COR-L47 (cell line): Measurements from ENCODE around the gene CLIP2.
"Not testable (repeated sequence)": the region's sequence is repeated elsewhere in the genome, so short reads cannot be mapped to it uniquely, and the experiment has no call there.

ENCODE experiments used
- DNase-seq: peaks from one replicate; lab custom pipeline; 2025; lab: John Stamatoyannopoulos, UW

The CLIP2 gene

DNA sequence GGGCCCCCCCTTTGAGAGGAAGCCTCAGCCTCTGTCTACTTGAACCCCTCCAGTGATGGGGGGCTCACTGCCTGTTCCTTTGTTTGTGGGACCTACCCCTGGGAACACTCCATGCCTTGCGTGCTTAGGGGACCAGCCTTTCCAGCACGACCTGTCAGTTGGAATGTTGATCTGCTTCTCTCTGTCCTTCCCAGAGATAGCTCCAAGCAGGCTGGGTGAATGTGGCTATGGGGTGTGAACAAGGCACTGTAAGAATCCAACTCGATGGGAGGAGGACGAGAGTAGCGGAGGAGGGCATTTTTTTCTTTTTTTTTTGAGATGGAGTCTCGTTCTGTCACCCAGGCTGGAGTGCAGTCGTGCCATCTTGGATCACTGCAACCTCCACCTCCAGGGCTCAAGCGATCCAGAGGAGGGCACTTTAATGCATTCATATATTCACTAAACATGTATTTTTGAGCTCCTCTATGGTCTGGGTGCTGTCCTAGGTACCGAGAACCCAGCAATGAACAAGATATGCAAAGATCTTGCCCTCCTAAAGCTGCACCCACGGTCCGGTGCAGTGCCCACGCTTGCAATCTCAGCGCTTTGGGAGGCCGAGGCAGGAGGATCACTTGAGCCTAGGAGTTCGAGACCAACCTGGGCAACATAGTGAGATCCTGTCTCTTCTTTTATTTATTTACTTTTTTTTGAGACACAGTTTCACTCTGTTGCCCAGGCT is 8.5 kb downstream of the CLIP2 start:
- no peak for DNase-seq

GRCh38 chr7:74299401-74299800 is 10.2 kb downstream of the CLIP2 start:
- no peak for DNase-seq

DNA sequence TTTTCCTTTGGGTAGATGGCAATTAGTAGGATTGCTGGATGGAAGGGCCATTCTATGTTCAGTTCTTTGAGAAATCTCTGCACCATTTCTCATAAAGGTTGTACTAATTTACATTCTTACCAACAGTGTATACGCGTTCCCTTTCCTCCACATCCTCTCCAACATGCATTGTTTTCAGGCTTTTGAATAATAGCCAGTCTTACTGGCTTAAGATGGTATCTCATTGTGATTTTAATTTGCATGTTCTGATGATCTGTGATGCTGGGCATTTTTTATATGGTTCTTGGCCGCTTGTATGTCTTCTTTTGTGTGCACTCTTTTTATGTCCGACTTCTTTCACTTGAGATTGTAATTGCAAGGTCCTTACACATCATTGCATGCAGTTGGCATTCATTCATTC is 11.7 kb downstream of the CLIP2 start:
- DNase-seq = no peak

GRCh38 chr7:74302745-74303221 is 13.6 kb downstream of the CLIP2 start:
- no peak for DNase-seq

GRCh38 chr7:74304550-74304949 is 15.3 kb downstream of the CLIP2 start:
- no peak for DNase-seq

DNA sequence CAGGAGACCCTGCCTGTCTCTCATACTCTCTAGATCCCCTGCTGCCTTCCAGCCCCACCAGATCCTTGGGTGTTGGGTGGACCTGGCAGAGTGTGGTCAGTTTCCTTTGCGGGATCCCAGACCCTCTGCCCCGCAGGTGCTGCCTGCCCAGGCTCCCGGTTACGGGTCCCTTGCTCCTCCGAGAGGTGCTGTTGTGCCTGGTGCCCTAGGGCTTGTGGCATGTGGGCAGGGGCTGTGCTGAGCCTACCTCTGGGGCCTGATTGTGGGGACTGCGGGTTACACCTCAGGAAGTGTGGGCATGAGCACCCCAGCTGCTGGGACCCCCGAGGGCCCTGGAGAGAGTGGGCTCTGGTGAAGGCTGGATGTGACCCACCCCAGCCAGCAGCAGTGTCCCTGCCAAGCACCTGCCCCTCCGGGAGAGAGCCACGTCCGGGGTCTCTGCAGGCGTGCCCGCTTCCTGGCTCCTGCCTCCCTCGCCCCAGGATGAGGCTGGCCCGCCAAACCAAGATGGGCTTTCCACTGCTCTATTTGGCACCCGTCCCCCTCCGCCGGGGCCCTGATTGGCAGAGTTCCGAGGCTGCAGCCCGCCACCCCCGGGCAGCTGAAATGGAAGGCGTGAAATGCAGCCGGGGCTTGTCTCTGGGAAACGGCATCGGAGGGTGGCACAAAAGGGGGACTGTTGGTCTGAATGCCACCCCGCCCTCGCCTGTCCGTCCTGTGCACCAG is 17.0 kb downstream of the CLIP2 start:
- DNase-seq = no peak

GRCh38 chr7:74306730-74307469 is 17.7 kb downstream of the CLIP2 start:
- DNase-seq = no peak

DNA sequence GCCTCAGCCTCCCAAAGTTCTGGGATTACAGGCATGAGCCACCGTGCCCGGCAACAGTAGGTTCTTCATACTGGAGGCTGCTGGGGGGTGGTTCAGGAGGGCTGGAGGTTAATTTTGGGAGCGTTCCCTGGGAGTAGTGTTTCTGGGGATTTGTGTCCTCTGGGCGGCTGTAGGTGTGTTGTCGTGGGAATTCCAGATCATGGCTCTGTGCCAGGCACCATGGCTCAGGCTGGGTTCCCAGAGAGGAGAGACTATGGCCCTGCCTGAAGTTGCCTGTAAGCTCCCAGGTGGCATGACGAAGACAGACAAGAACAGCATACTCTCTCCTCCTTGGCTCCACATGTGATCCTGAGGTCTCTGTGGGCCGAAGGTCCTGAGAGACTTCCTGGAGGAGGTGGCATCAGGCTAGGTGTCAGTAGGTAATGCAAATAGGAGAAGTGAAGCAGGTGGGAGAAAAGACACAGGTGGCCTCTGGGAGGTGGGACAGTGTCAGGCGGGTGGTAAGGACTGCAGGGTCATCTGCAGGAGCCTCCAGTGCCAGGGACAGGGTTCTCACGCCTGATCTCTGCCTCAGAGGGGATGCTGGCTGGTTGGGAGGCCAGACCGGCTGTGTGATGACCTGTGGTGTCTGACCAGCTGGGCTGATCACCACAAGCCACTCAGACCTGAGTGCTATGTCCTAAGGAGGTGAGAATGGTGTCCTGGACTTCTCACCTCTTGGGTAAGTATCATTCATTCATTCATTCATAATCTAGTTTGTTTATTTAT is 18.7 kb downstream of the CLIP2 start:
- no peak for DNase-seq

DNA sequence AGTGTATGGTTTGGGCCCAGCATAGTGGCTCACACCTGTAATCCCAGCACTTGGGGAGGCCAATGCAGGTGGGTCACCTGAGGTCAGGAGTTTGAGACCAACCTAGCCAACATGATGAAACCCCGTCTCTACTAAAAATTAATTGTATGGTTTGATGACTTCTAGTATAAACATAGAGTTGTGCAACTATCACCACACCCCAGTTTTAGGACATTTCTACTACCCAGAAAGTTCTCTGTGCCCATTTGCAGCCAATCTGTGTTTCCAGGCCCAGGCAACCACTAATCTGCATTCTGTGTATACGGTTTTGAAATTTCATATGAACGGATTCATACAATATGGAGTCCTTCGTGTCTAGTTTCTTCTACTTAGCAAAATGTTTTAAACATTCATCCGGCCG is 20.0 kb downstream of the CLIP2 start:
- no peak for DNase-seq

DNA sequence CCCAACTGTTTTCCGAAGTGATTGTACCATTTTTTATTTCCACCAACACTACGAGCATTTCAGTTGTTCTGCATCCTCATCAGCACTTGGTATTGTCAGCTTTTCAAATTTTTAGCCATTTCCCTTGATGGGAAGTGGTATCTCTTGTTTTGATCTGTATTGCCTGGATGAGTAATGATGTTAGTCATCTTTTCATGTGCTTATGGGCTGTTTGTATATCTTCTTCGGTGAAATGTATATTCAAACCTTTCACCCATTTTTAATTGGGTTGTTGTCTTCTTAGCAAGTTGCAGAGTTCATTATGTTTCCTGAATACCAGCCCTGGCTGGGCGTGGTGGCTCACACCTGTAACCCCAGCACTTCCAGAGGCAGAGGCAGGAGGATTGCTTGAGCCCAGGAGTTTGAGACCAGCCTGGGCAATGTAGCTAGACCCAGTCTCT is 22.1 kb downstream of the CLIP2 start:
- DNase-seq = no peak

GRCh38 chr7:74312418-74313028 is 23.3 kb downstream of the CLIP2 start:
- DNase-seq = no peak

DNA sequence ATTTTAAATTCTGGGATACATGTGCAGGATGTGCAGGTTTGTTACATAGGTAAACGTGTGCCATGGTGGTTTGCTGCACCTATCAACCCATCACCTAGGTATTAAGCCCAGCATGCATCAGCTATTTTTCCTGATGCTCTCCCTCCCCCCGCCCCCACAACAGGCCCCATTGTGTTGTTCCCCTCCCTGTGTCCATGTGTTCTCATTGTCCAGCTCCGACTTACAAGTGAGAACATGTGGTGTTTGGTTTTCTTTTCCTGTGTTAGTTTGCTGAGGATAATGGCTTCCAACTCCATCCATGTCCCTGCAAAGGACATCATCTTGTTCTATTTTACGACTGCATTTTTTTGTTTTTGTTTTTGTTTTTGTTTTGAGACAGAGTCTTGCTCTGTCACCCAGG is 26.7 kb downstream of the CLIP2 start:
- DNase-seq = not testable (repeated sequence)

GRCh38 chr7:74317146-74317782 is 28.1 kb downstream of the CLIP2 start:
- DNase-seq = no peak

GRCh38 chr7:74318043-74318442 is 28.8 kb downstream of the CLIP2 start:
- no peak for DNase-seq

GRCh38 chr7:74320645-74321221 is 31.5 kb downstream of the CLIP2 start:
- no peak for DNase-seq

GRCh38 chr7:74322892-74323291 is 33.7 kb downstream of the CLIP2 start:
- not testable (repeated sequence) for DNase-seq

GRCh38 chr7:74324531-74325209 is 35.5 kb downstream of the CLIP2 start:
- no peak for DNase-seq

DNA sequence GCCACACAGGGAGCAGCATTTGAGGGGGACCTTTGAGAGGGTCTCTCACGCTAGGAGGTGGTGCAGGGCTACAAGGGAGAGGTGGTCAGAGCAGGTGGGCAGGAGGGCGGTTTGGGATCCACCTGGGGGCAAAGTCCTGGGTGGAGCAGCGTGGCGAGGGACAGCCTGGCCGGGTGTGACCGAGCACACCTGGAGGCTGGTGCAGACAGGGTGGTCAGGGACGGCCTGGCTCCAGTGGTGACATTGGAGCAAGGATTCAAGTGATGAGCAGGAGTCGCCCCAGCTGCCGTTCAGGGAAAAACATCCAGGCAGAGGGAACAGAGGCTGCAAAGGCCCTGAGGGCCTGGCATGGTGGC is 36.0 kb downstream of the CLIP2 start:
- DNase-seq = no peak

DNA sequence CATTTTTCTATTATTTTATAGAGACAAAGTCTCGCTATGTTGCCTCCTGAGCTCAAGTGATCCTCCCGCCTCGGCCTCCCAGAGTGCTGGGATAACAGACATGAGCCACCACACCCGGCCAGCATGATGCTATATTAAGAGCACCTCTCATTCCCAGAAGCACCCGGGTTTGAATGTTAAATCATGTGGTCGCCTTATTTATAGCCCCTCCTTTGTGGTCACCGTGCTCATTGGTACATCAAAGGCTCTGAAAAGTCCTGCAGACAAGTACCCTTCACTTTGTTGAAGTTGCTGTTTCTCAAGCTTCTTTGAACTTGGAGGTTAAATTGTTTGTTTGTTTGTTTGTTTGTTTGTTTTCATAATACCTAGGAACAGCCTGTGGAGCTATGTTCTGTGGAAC is 40.0 kb downstream of the CLIP2 start:
- DNase-seq = no peak
